ENCODE data around the gene ZBTB33. TPM values are rescaled to one million over a fixed set of nuclear protein-coding genes. Genes with fewer than 3 reads are reported as not detected.

The ZBTB33 gene
- total and polyA plus RNA-seq, 2 of the 13 experiments (the other 11 are each of a cell fraction or from before 2014, with no cell fraction given), result 6.5 to 20.2 TPM

DNA sequence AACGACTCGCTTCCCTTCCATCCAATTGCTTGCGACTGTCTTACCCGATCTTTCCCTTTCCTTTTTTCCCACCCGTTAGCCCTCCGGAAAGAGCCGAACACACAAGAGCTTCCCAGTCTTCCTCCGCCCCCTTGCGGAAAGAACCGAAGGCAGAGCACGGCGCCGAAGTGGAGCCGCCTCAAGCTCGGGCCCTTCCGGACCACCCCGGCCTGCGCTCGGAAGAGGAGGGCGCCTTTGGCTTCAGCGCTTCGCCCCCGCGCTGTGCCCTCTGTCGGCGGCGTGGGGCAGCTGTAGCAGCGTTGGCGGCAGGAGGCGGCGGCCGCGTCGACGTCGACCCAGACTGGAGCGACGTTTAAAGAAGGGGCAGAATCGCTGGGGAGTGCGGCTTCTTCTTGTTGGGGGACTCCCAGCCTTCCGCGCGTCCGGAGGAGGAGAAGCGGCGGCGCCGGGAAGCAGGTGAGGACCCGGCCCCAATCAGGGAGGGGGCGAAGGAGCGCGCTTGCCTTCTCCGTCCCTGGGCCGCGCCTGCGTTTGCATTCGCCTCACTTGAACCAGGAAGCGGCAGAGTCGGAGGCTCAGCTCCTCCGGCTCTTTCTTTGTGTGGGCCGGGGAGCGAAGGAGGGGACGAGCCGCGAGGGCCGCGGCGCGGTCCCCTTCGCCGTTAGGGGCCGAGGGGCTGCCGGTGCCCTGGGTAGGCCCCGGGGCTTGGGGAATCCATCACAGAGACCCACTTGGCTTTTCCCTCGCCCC is at the start of gene ZBTB33 (continued):
- TF ChIP-seq, protein P1, sequence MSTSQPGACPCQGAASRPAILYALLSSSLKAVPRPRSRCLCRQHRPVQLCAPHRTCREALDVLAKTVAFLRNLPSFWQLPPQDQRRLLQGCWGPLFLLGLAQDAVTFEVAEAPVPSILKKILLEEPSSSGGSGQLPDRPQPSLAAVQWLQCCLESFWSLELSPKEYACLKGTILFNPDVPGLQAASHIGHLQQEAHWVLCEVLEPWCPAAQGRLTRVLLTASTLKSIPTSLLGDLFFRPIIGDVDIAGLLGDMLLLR (CRISPR knock-in tag; IDR thresholded peaks at IDR 0.05), result no peak
- TF ChIP-seq, protein P2, sequence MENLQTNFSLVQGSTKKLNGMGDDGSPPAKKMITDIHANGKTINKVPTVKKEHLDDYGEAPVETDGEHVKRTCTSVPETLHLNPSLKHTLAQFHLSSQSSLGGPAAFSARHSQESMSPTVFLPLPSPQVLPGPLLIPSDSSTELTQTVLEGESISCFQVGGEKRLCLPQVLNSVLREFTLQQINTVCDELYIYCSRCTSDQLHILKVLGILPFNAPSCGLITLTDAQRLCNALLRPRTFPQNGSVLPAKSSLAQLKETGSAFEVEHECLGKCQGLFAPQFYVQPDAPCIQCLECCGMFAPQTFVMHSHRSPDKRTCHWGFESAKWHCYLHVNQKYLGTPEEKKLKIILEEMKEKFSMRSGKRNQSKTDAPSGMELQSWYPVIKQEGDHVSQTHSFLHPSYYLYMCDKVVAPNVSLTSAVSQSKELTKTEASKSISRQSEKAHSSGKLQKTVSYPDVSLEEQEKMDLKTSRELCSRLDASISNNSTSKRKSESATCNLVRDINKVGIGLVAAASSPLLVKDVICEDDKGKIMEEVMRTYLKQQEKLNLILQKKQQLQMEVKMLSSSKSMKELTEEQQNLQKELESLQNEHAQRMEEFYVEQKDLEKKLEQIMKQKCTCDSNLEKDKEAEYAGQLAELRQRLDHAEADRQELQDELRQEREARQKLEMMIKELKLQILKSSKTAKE (CRISPR knock-in tag; IDR thresholded peaks at IDR 0.05; ENCODE audit: borderline replicate concordance), result no peak
- TF ChIP-seq NKX3-1 (CRISPR knock-in tag; IDR thresholded peaks at IDR 0.05), result 0 out of 2 replicates have a peak, but pooled peaks have one; percentile 56
- no peak for TF ChIP-seq ARNT2 (CRISPR knock-in tag; IDR thresholded peaks at IDR 0.05; ENCODE audit: low read depth)
- TF ChIP-seq THAP11 (CRISPR knock-in tag; IDR thresholded peaks at IDR 0.05), result peak; percentile 57
- no peak for TF ChIP-seq EZH2 (conservative IDR thresholded peaks at IDR 0.05; ENCODE audit: low read depth, low read length)
- TF ChIP-seq BRD4 (CRISPR knock-in tag; IDR thresholded peaks at IDR 0.05), result no peak
- TF ChIP-seq, protein P3, sequence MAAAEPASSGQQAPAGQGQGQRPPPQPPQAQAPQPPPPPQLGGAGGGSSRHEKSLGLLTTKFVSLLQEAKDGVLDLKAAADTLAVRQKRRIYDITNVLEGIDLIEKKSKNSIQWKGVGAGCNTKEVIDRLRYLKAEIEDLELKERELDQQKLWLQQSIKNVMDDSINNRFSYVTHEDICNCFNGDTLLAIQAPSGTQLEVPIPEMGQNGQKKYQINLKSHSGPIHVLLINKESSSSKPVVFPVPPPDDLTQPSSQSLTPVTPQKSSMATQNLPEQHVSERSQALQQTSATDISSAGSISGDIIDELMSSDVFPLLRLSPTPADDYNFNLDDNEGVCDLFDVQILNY (CRISPR knock-in tag; conservative IDR thresholded peaks at IDR 0.05), result no peak
- TF ChIP-seq NAIF1 (CRISPR knock-in tag; IDR thresholded peaks at IDR 0.05; ENCODE audit: borderline replicate concordance), result no peak
- no peak for TF ChIP-seq SRSF9 (IDR thresholded peaks at IDR 0.05; ENCODE audit: borderline replicate concordance, insufficient read depth, low read depth, low read length, poor library complexity, severe bottlenecking)
- TF ChIP-seq EHMT2 (IDR thresholded peaks at IDR 0.05; ENCODE audit: borderline replicate concordance, low read depth, low read length), result no peak
- TF ChIP-seq ZNF572 (CRISPR knock-in tag; IDR thresholded peaks at IDR 0.05), result no peak
- TF ChIP-seq, protein P4, sequence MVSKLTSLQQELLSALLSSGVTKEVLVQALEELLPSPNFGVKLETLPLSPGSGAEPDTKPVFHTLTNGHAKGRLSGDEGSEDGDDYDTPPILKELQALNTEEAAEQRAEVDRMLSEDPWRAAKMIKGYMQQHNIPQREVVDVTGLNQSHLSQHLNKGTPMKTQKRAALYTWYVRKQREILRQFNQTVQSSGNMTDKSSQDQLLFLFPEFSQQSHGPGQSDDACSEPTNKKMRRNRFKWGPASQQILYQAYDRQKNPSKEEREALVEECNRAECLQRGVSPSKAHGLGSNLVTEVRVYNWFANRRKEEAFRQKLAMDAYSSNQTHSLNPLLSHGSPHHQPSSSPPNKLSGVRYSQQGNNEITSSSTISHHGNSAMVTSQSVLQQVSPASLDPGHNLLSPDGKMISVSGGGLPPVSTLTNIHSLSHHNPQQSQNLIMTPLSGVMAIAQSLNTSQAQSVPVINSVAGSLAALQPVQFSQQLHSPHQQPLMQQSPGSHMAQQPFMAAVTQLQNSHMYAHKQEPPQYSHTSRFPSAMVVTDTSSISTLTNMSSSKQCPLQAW (CRISPR knock-in tag; IDR thresholded peaks at IDR 0.05), result peak; percentile 45; the same call in 1 of the 2 replicates
- TF ChIP-seq MAZ (IDR thresholded peaks at IDR 0.05; ENCODE audit: borderline replicate concordance, low read depth, low read length), result 0 out of 2 replicates have a peak, but pooled peaks have one; percentile 30
- TF ChIP-seq MAZ (CRISPR knock-in tag; IDR thresholded peaks at IDR 0.05; ENCODE audit: low read depth), result peak; percentile 48; the same call in 1 of the 2 replicates
- TF ChIP-seq, protein P5, sequence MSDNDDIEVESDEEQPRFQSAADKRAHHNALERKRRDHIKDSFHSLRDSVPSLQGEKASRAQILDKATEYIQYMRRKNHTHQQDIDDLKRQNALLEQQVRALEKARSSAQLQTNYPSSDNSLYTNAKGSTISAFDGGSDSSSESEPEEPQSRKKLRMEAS (IDR thresholded peaks at IDR 0.05), result peak; percentile 72
- peak; percentile 88 for TF ChIP-seq RBFOX2 (IDR thresholded peaks at IDR 0.05; ENCODE audit: low read depth, low read length)
- TF ChIP-seq, protein P6, sequence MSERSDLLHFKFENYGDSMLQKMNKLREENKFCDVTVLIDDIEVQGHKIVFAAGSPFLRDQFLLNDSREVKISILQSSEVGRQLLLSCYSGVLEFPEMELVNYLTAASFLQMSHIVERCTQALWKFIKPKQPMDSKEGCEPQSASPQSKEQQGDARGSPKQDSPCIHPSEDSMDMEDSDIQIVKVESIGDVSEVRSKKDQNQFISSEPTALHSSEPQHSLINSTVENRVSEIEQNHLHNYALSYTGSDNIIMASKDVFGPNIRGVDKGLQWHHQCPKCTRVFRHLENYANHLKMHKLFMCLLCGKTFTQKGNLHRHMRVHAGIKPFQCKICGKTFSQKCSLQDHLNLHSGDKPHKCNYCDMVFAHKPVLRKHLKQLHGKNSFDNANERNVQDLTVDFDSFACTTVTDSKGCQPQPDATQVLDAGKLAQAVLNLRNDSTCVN (CRISPR knock-in tag; IDR thresholded peaks at IDR 0.05; ENCODE audit: borderline replicate concordance), result no peak
- no peak for TF ChIP-seq ZNF850 (CRISPR knock-in tag; conservative IDR thresholded peaks at IDR 0.05)
- no peak for TF ChIP-seq ZNF546 (CRISPR knock-in tag; conservative IDR thresholded peaks at IDR 0.05)
- TF ChIP-seq, protein P7, sequence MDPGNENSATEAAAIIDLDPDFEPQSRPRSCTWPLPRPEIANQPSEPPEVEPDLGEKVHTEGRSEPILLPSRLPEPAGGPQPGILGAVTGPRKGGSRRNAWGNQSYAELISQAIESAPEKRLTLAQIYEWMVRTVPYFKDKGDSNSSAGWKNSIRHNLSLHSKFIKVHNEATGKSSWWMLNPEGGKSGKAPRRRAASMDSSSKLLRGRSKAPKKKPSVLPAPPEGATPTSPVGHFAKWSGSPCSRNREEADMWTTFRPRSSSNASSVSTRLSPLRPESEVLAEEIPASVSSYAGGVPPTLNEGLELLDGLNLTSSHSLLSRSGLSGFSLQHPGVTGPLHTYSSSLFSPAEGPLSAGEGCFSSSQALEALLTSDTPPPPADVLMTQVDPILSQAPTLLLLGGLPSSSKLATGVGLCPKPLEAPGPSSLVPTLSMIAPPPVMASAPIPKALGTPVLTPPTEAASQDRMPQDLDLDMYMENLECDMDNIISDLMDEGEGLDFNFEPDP (CRISPR knock-in tag; conservative IDR thresholded peaks at IDR 0.05), result no peak

Measured in HepG2 (cell line).